DND-41 (cell line): Measurements from ENCODE around the gene TBX20.
"Not testable (repeated sequence)": the region's sequence is repeated elsewhere in the genome, so short reads cannot be mapped to it uniquely, and the experiment has no call there.

Experiments
- ATAC-seq: fragments of 200-7000 bp; cut with Tn5 transposase; 3 replicates; pipeline ENCODE4 v1.9.1; 2021; ENCODE audit warnings: low read depth; ENCODE audit not compliant: insufficient read depth
- DNase-seq: peaks from one replicate; pipeline ENCODE4 v3.0.0-alpha.2; 2020
- H2AFZ ChIP-seq: 2 replicates; pipeline ENCODE4 v1.6.0; 2012; ENCODE audit warnings: low read depth, low read length
- H3K27ac ChIP-seq: 2 replicates; pipeline ENCODE4 v1.5.1; 2012; ENCODE audit warnings: low read length, inconsistent platforms
- H3K27me3 ChIP-seq: fragments of 200-600 bp; sonication (generic); 2 replicates; pipeline ENCODE4 v1.6.0; 2012; ENCODE audit warnings: low read length, mild to moderate bottlenecking, inconsistent platforms; ENCODE audit not compliant: insufficient read depth, poor library complexity
- H3K36me3 ChIP-seq: 2 replicates; pipeline ENCODE4 v1.5.1; 2012; ENCODE audit warnings: low read length, inconsistent platforms; ENCODE audit not compliant: insufficient read depth
- H3K4me1 ChIP-seq: 2 replicates; pipeline ENCODE4 v1.5.1; 2012; ENCODE audit warnings: mild to moderate bottlenecking, low read length; ENCODE audit not compliant: insufficient read depth
- H3K4me2 ChIP-seq: 2 replicates; pipeline ENCODE4 v1.6.0; 2012; ENCODE audit warnings: mild to moderate bottlenecking, moderate library complexity, low read length, inconsistent platforms; ENCODE audit not compliant: insufficient read depth
- H3K4me3 ChIP-seq, 2 experiments: fragments of 200-600 bp in 1 of 2; shearing (Covaris generic) in 1 of 2; 2 replicates each; pipeline ENCODE4 v1.5.1; 2012 to 2016; ENCODE audit warnings: inconsistent platforms in 2 of 2, low read length in 2 of 2, mild to moderate bottlenecking in 2 of 2, low read depth in 1 of 2, moderate library complexity in 1 of 2
- H3K79me2 ChIP-seq: 2 replicates; pipeline ENCODE4 v1.6.0; 2012; ENCODE audit warnings: low read length, inconsistent platforms; ENCODE audit not compliant: insufficient read depth
- H3K9ac ChIP-seq: 2 replicates; pipeline ENCODE4 v1.6.0; 2012; ENCODE audit warnings: low read depth, mild to moderate bottlenecking, inconsistent platforms, low read length, moderate library complexity
- H3K9me3 ChIP-seq: 2 replicates; pipeline ENCODE4 v1.5.1; 2012; ENCODE audit warnings: low read length, moderate library complexity, mild to moderate bottlenecking, inconsistent platforms; ENCODE audit not compliant: insufficient read depth, severe bottlenecking
- H4K20me1 ChIP-seq: 2 replicates; pipeline ENCODE4 v1.6.0; 2012; ENCODE audit warnings: low read length; ENCODE audit not compliant: insufficient read depth

Gene TBX20

DNA sequence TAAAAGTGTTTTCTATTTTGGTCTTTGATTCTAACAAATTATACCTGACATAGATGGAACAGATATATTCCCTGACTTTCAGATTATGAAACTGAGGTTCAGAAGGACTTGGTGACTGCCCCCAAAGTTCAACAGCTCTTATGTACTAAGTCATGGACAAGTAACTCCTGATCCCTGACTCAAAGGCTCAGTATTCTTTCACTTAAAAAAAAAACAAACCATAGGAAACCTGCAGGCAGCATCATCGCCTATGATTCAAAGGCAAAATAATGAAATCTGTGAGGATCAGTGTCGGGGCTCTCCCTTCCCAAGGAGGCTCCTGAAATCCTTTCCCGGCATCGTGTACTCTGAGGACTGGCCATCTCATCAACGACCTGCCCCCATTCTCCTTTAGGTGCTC lies 49.9 kb downstream of the TBX20 start:
- not testable (repeated sequence) for H4K20me1 ChIP-seq, H3K9ac ChIP-seq, H2AFZ ChIP-seq, H3K27ac ChIP-seq, H3K4me1 ChIP-seq, H3K4me3 ChIP-seq, H3K36me3 ChIP-seq, DNase-seq, H3K27me3 ChIP-seq, H3K4me2 ChIP-seq, H3K9me3 ChIP-seq, H3K79me2 ChIP-seq, ATAC-seq

DNA sequence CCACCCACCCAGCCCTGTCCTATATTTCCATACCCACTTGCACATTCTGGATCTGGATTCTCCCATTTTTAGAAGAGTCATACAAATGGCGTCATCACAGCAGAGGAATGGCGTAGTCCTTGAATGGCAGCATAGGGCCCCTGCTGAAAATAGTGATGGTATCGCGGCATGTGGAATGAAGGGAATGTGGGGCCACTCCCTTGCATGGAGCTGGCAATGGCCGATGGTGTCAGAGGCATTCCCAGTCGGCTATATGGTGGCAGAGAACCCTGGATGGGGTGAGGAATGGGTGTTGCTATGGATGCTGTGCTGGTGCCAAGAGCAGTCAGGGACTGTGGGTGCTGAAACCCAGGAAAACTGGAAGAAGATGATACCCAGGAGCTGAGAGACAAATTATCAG lies 51.5 kb downstream of the TBX20 start:
- H3K9me3 ChIP-seq, H2AFZ ChIP-seq, H3K36me3 ChIP-seq, H3K4me3 ChIP-seq, DNase-seq, H3K9ac ChIP-seq, H3K27me3 ChIP-seq, H3K79me2 ChIP-seq, H3K4me1 ChIP-seq, ATAC-seq, H4K20me1 ChIP-seq, H3K27ac ChIP-seq, H3K4me2 ChIP-seq: not testable (repeated sequence)

DNA sequence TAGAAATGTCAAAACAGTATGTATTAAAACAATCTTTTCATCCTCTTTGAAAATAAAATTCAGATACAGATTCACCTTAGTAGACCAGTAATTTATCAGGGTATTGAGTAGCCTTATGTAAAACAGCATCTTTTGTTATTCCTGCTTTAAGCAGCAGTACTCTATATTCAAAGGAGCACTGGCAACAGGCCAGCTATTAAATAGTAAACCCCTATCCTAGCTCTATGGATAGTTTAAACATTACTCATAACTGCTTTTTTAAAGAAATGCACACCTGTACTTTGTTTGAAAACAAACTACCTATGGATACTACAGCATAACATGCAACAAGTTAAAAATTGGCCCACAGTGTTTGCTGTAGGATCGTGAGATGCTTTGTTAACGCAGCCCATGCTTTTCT lies 53.7 kb downstream of the TBX20 start:
- not testable (repeated sequence) for H3K4me3 ChIP-seq, ATAC-seq, H3K4me1 ChIP-seq, H3K36me3 ChIP-seq, H3K79me2 ChIP-seq, DNase-seq, H3K4me2 ChIP-seq, H2AFZ ChIP-seq, H3K27ac ChIP-seq, H3K9ac ChIP-seq, H4K20me1 ChIP-seq, H3K27me3 ChIP-seq, H3K9me3 ChIP-seq

DNA sequence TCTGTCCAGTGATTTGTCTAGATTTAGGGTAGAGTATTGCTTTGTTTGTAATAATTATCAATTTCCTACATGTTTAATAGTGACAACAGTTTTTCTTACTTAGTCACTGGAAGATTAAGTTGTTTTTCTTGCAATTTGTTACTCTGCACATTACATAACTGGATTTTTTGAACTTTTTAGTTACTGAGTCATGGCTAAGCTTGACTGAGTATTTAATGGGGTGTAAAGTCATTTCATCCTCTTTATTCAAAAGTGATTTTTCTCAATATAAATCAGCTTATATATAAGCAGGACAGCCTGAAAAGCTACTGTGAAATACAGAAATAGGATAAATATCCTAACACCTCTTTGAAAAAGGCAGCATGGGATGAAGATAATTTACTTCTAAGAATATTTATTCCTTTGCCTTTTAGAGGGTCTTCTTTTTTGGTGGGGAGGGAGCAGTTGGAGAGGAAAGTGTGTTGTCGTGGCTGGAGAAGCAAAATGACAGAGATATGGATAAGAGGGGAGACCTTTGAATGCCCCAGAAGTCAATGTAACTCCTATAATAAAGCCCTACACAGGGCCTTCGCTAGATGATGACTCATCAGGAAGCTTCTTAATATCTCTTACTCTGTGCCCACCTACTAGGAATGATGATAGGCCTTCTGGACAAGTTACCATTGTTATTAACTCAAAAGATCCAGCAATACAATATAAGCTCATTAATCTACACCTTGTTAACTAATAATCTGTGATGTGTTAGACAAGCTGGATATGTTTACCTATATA lies 55.3 kb downstream of the TBX20 start:
- not testable (repeated sequence) for DNase-seq, H3K79me2 ChIP-seq, H3K36me3 ChIP-seq, ATAC-seq, H3K4me1 ChIP-seq, H3K4me3 ChIP-seq, H3K27ac ChIP-seq, H3K9me3 ChIP-seq, H2AFZ ChIP-seq, H3K4me2 ChIP-seq, H4K20me1 ChIP-seq, H3K9ac ChIP-seq, H3K27me3 ChIP-seq

DNA sequence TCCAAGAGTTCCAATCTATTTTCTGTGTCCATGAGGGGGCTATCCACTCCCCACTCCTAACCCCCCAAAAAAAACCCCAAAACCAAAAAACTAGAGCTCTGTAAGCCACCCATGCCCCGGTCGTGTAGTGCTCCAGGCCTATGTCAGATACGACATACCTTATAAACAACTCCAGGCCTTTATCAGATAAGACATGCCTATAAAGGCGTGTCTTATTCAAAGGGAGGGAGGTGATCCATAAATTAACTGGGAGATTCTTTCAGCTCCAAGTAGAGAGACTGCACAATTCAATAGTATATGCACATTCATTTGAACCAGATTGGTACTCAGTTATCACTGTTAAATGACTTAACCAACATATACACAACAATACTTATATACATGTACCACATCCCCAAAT lies 62.3 kb downstream of the TBX20 start:
- not testable (repeated sequence) for DNase-seq, H3K36me3 ChIP-seq, H2AFZ ChIP-seq, ATAC-seq, H3K4me1 ChIP-seq, H3K27me3 ChIP-seq, H3K9me3 ChIP-seq, H3K79me2 ChIP-seq, H3K4me2 ChIP-seq, H3K4me3 ChIP-seq, H3K27ac ChIP-seq, H4K20me1 ChIP-seq, H3K9ac ChIP-seq

DNA sequence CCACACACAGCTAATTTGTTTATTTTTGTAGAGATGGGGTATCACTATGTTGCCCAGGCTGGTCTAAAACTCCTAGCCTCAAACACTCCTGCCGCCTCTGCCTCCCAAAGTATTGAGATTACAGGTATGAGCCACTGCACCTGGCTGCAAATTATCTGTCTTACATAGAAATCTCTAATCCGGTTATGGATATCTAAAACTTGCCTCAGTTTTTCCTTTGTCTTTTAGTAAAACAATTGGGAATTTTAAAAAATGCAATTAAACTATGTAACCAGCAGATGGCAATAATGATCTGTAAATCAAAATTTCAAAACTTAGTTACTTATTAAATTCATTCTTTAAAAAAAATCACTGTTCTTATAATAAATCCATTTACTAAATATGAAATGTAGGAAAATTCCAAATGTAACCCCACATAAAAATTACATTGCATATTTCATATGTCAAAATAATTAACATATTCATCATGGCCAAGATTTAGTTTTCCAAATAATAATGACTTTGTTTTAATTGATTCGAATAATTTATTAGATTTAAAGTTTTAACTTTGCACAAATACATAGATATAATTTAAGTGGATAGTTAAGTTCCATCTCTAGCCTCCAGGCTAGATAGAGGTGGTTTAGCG lies 63.6 kb downstream of the TBX20 start:
- not testable (repeated sequence) for H3K79me2 ChIP-seq, H3K9me3 ChIP-seq, ATAC-seq, H3K27ac ChIP-seq, DNase-seq, H3K36me3 ChIP-seq, H2AFZ ChIP-seq, H3K4me1 ChIP-seq, H3K4me2 ChIP-seq, H3K4me3 ChIP-seq, H4K20me1 ChIP-seq, H3K27me3 ChIP-seq, H3K9ac ChIP-seq

DNA sequence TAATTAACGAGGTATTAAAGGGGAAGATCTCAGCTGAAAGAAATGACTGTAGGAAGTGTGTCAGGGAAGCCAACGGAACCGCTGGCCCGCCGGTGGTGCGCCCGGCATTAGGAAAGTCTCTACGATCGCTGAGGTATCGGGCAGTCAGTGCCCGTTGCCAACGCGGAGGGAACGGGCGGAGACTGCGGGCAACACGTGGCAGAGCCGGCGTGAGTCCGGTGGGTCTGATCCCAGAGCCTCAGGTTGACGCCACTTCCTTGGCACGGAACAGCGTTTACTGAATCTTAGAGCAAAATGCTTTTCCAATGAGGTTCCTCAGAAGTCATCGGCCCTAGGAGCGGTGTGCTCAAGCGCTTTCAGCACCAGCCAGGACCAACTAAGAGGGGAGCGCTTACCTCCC lies 67.1 kb downstream of the TBX20 start:
- not testable (repeated sequence) for H2AFZ ChIP-seq, H3K9me3 ChIP-seq, H3K4me1 ChIP-seq, H3K4me3 ChIP-seq, H3K27me3 ChIP-seq, ATAC-seq, H3K4me2 ChIP-seq, H4K20me1 ChIP-seq, H3K79me2 ChIP-seq, H3K9ac ChIP-seq, H3K27ac ChIP-seq, H3K36me3 ChIP-seq, DNase-seq
